GM19240 (cell line): Measurements from ENCODE around the gene RPTOR.
"Not testable (repeated sequence)": the region's sequence is repeated elsewhere in the genome, so short reads cannot be mapped to it uniquely, and the experiment has no call there.

Experiments used
- DNase-seq: peaks from one replicate; pipeline ENCODE4 v3.0.0; 2011; ENCODE audit warnings: low spot score; ENCODE audit not compliant: insufficient read length

Gene RPTOR, protein sequence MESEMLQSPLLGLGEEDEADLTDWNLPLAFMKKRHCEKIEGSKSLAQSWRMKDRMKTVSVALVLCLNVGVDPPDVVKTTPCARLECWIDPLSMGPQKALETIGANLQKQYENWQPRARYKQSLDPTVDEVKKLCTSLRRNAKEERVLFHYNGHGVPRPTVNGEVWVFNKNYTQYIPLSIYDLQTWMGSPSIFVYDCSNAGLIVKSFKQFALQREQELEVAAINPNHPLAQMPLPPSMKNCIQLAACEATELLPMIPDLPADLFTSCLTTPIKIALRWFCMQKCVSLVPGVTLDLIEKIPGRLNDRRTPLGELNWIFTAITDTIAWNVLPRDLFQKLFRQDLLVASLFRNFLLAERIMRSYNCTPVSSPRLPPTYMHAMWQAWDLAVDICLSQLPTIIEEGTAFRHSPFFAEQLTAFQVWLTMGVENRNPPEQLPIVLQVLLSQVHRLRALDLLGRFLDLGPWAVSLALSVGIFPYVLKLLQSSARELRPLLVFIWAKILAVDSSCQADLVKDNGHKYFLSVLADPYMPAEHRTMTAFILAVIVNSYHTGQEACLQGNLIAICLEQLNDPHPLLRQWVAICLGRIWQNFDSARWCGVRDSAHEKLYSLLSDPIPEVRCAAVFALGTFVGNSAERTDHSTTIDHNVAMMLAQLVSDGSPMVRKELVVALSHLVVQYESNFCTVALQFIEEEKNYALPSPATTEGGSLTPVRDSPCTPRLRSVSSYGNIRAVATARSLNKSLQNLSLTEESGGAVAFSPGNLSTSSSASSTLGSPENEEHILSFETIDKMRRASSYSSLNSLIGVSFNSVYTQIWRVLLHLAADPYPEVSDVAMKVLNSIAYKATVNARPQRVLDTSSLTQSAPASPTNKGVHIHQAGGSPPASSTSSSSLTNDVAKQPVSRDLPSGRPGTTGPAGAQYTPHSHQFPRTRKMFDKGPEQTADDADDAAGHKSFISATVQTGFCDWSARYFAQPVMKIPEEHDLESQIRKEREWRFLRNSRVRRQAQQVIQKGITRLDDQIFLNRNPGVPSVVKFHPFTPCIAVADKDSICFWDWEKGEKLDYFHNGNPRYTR (N-terminal part only)

DNA sequence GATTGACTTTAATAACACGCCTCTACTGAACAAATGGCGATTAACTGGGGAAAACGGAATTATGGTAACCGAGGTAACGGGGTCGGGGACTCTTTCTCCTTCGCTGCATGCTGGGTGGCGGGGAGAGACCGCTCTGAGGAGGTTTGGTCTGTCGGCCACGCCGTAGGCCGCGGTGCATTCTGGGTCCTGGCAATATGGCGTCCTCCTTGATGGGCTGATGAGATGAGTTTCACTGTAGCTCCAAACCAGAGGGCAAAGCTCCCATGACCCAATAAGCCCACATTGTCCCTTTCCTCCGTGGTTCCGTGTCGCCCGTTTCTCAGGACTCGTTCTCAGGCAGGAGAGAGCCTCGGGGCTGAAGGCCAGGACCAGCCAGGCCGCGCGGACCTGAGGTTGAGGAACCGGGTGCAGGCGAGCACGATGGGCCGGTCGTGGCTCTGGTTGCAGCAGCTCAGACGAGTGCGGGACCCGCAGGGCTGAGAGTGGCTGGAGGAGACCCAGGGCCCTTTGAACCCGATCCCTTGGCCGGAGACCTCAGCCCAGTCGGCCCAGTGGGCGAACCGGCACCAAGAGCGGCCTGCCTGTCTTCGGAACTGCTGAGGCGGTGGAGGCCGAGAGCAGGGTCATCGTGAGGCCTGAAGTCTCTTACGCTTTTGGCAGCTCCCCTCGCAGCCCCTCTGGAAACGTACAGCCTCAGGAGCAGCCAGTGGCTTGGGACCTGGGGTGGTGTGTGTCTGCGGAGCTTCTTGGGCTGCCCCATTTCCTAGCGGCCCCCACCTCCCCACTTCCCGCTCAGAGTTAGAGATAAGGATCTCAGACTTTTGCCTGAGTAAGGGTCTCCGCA, at the start of gene RPTOR:
Gene RPTOR (plus strand): TSS at position 184 of the 844 bp plus-strand sequence. CDS start 792 bp downstream, outside the sequence.
- DNase-seq, result peak; percentile 97

DNA sequence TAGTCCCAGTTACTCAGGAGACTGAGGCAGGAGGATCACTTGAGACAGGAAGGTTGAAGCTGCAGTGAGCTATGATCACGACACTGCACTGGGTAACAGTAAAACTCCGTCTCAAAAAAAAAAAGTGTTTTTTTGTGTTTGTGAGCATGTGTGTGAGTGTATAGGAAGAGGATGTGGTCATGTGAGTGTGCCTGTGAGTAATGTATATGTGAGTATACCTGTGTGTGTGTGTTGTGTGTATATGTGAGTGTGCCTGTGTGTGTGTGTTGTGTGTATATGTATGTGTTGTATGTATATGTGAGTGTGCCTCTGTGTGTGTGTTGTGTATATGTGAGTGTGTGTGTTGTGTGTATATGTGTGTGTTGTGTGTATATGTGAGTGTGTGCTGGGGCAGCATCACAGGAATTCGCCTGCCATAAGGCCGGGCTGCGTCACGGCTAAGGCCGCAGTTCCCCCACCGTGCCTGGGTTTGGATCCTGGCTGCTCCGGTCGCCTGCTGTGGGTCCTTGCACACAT, 46.9 kb upstream of the RPTOR start:
- DNase-seq, result no peak

DNA sequence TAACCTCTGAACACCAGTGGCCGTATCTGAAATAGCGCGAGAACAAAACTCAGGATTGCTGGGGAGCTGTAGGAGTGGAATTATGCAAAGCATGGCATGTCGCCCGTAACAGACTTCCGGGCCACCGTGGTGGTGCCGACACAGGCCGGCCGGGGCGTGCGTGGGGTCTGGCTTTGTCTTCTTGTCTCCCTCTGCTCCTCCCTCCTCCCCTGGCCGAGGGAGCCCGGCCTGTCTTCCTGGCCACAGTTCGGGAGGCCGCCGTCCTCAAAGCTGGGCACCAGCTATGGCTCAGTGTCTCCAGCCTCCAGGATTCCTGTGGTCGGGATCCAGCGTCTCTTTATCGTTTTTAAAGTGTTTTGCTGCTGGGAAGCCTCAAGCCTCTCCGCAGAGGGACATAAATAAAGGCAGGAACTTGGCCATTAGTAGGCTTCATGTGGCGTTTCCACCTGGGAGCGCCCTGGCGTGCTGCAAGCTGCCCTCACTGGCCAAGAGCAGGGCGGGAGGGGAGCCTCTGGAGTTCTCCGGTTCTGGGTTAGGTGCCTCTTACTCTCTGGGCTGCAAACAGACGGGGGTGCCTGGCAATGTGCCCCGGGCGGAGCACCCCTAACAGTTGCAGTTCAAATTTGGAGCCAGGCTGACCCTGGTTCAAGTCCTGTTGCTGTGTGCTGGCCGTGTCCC, 46.3 kb upstream of the RPTOR start:
- DNase-seq, result no peak

DNA sequence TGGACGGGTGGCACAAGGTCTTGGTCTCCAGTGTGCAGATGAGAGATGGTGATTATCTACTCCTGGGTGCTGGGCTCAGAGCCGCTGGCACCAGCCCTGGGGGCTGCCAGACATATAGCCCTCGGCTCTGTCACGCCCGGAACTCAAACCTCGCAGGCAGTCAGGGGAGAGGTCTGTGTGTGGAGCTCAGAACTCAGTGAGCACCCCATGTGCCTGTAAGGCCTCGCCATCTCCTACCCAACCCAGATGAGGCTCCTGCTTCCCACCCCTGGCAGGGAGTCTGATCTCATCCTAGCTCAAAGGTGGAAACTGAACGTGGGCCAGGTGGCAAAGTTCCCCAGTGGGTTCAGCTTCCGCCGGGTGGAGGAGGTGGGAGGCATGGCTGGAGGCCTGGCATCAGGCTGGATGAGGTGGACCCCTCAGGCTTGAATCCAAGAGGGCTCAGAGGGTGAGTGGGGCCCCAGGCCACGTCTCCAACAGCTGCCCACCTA, 45.7 kb upstream of the RPTOR start:
- DNase-seq, result no peak

DNA sequence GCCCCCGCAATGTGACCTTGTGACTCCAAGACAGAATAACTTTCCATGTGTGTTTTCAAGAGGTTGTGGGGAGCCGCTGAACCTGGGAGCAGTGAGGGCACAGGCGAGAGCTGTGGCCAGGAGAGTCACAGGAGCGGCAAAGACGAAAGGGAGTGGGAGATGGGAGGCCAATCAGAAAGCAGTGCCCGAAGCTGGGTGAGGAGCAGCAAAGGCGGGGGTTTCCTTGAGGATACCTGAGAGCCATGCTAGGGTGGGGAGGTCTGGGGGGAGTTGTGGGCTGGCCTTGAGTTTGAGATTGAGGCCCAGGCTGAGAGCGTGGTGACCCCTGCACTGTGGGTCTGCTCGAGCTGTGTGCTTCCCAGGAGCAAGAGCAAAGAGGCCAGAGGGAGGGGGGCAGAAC, 45.1 kb upstream of the RPTOR start:
- no peak for DNase-seq

DNA sequence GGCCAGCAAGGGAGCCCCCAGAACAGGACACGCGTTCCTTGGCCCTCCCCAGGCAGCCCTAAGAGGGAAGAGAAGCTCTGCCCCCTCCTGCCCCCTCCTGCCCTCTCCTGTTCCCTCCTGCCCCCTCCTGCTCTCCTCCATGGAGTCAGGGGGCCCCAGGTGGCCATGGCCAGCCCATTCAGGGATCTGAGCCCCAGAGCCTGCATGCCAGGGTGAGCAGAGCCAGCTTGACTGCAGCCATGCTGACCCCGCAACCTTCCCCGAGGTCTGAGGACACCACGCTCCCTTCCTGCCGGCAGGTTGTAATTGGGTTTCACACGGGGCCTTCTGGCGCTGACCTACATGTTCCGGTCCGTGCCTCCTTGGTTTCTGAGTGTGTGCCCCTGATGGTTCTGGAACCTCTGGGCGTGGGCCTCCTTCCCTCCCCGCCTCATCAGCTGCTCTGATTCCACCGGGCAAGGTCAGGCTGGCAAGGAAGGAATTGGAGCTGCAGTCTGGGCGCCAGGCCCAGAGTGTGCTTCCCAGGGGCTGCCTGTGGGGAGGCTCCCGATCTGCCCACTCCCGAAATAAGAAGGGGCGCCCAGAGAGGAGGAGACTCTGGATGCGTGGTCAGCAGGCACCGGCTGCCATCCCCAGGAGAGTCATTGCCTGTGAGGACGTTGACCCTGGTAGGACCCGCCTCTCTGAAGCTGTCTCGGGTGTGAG, 44.5 kb upstream of the RPTOR start:
- no peak for DNase-seq

DNA sequence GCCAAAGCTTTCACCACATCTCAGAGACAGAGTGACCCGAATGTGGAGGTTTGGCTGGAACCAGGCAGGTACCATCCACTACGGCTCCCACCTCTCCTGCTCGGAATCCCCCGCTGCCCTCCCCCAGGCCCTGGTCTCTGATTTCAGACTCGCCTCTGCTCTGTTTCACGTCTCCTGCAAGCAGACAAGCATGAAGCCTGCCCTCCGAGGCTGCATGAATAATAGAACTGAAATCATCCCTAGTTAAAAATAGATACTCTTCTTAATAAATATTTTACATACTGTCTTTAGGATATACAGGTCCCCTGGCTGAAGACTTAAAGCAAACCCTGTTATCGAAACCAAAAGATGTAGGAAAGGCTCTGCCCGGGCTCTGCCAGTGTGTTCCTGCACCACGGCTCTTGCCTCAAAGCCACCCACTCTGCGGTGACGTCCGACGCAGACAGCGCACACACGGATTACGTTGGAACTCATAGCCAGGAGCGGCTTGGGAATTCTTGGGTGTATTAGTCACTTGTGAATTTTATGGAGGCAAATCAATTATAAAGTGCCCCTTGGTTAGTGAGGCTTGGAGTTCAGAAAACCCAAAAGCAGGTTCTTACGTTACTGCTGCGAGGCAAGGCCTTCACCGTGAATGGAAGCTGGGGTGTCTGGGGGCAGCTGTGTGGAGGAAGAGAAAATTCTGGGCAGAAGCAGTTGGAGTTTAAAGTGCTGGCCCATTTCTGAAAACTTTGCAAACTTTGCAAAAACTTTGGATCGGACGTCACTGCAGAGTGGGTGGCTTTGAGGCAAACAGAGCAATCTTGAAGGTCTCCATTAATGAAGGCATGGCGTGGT, 42.7 kb upstream of the RPTOR start:
- DNase-seq, result no peak

DNA sequence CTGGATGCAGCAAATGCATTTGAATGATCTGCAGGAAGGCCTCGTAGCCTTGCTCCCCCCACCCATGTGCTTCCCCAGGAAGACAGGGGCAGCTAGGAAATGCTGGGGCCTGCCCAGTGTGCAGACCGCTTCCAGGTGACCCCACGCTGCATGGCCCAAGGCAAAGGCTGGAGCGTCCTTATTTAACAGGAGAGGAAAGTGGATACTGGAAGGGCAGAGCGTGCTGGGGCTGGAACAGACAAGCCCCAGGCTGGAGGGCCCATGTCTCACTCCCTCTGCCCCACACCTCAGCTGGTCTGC, 42.1 kb upstream of the RPTOR start:
- DNase-seq, result no peak

DNA sequence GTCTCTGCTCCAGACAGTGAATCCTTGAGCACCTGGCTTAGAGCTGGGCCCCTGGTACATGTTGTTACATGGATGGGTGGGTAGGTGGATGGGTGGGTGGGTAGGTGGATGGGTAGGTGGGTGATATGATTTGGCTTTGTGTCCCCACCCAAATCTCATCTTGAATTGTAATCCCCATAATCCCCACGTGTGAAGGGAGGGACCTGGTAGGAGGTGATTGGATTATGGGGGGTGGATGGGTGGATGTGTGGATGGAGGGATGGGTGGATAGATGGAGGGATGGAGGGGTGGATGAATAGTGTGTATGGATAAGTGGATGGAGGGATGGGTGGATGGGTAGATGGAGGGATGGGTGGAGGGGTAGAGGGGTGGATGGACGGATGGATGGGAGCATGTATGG, 41.6 kb upstream of the RPTOR start:
- no peak for DNase-seq

DNA sequence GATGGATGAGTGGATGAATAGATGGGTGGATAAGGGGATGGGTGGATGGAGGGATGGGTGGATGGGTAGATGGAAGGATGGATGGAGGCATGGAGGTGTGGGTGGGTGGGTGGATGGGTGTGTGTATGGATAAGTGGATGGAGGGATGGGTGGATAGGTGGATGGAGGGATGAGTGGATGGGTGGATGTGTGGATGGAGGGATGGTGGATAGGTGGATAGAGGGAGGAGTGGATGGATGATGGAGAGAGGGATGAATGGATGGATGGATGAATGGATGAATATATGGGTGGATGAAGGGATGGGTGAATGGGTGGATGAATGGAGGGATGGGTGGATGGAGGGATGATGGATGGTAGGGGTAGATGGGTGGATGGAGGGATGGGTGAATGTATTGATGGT, 40.7 kb upstream of the RPTOR start:
- DNase-seq, result no peak

DNA sequence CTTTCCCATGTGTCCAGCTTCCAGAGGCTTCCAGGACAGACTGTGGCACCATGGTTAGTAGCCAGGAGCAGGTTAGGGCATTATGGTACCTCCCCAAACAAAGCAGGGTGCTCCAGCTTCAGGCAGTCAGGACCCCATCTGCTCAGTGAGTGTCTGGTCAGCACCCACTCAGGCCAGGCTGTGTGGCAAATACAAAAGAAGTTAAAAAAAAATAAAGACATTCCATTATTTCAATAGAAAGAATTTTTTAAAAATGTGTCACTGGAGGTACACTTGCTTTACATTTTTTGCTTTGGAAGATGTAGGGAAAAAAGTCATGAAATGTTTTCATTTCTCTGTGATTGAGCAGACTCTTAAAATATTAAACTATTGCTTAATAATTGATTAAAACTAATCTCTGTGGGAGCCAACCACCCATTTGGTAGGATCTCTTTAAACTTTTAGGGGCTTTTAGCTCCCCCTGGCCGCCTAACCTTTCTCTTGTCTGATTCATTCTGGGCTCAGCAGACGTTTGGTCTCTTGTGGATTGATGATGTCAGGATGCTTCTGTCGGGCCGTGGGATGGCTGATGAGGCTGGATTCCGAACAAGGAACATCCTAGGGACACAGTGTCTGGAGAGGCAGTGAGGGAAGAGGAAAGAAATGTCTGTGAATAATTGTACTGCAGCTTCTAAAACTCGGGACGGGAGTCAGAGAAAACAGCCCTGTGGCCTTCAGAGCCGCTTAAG, 39.8 kb upstream of the RPTOR start:
- DNase-seq, result no peak

DNA sequence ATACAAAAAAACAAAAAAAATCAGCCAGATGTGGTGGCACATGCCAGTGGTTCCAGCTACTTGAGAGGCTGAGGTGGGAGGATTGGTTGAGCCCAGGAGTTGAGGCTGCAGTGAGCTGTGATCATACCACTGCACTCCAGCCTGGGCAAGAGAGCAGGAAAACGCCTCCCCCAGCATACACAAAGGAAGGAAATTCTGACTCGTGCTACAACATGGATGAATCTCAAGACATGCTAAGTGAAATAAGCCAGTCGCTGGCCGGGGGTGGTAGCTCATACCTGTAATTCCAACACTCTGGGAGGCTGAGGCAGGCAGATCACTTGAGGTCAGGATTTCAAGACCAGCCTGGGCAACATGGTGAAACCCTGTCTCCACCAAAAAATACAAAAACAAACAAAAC, 37.5 kb upstream of the RPTOR start:
- not testable (repeated sequence) for DNase-seq

DNA sequence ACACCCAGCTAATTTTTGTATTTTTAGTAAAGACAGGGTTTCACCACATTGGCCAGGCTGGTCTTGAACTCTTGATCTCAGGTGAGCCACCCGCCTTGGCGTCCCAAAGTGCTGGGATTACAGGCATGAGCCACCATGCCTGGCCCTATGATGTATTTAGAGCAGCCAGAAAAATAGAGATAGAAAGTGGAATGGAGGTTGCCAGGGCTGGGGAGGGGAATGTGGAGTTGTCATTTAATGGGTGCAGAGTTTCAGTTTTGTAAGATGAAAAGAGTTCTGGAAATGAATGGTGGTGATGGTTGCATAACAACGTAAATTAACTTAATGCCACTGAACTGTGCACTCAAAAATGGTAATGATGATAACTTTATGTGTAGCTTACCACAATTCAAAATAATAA, 36.7 kb upstream of the RPTOR start:
- DNase-seq, result no peak

DNA sequence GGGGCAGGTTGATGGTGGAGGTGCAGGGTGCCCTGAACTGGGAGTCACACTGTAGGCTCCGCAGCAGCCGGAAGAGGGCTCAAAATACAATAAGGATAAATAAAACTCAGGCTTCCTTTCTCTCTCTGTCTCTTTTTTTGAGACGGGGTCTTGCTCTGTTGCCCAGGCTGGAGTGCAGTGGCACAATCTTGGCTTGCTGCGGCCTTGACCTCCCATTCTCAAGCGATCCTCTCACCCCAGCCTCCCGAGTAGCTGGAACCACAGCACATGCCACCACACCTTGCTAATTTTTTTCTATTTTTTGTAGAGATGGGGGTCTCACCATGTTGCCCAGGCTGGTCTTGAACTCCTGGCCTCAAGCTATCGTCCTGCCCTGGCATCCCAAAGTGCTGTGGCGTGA, 35.3 kb upstream of the RPTOR start:
- DNase-seq, result no peak

DNA sequence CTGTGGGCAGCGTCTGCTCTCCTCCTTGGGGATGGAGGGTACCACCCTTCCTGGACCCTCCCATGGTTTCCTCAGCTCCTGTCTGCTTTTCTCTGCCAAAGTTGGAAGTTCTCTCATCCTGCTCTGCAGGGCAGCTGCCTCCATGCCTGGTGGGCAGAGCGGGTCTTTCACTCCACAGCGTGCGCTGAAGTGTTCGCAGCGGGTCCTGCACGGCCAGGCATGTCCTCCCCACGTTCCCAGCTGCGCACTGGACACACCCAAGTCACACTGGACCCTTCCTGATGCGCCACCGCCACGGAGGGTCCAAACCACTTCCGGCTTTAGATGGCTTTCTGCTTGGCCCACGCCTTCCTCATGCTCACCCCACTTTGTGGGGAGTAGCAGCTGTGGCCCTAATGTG, 34.5 kb upstream of the RPTOR start:
- no peak for DNase-seq

DNA sequence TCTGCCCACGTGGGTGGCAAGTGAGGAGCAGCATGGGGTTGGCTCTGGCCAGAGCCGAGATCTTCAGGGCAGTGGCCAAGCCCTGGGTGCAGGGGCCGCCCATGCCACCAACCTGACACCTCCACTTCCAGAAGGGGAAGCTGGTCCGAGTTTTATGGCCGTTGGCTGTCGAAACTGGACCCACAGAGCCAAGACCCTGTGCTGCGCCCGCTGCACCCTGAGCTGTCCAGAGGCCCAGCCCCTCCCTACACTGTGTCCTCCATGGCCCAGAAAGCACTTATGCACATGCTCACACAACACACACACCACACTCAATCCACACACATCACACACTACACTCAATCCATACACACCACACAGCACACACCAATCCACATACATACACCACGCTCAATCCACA, 33.9 kb upstream of the RPTOR start:
- DNase-seq, result no peak

DNA sequence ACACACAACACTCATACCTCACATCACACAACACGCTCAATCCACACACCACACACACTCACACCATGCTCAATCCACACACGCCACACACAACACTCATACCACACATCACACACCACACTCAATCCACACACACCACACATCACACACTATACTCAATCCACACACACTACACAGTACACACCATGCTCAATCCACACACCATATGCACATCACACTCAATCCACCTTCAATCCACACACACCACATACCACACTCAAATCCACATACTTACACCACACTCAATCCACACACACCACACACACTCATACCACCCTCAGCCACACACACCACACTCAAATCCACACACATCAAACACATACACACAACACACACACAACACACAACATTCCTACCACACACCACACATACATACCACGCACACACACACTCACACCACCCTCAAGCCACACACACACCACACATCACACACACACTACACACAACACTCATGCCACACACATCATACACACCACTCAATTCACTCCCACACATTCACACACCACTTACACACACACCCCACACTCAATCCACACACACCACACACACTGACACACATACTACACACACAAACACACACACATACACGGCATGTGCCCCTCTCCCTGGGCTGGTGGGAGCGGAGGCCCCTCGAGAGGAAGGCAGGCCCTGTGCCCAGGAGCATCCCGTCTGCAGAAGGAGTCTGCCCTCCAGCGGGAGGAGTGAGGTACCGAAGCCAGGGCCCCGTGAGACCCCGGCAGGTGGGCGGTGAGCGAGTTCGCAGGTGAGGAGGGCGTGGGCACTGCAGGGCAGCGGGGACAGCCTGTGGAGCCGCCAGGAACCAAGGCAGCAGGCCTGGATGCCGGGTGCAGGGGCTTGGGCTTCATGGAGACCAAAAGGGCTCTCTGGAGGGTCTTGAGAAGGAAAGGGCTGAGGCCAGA, 33.1 kb upstream of the RPTOR start:
- DNase-seq, result no peak
